Neural progenitor cell (in vitro differentiated cells): ENCODE data around the gene TCEAL8. TPM values are rescaled to one million over a fixed set of nuclear protein-coding genes. Genes with fewer than 3 reads are reported as not detected.
"Not testable (repeated sequence)": the region's sequence is repeated elsewhere in the genome, so short reads cannot be mapped to it uniquely, and the experiment has no call there.

Experiments
- DNase-seq: peaks from one replicate; pipeline ENCODE4 v3.0.0-alpha.2; 2016; ENCODE audit warnings: low spot score
- H2AFZ ChIP-seq: fragments of 200-600 bp; sonication (generic); replicated peaks from 2 replicates; pipeline ENCODE4 v1.6.1; 2016; ENCODE audit warnings: antibody characterized with exemption
- H3F3A ChIP-seq: fragments of 200-600 bp; sonication (generic); 2 replicates; pipeline ENCODE4 v1.6.1; 2016; ENCODE audit warnings: antibody characterized with exemption, low read depth
- H3K27ac ChIP-seq: fragments of 200-600 bp; sonication (generic); 2 replicates; pipeline ENCODE4 v1.5.1; 2016; ENCODE audit warnings: mild to moderate bottlenecking
- H3K27me3 ChIP-seq: fragments of 200-600 bp; sonication (generic); 2 replicates; pipeline ENCODE4 v1.6.1; 2016; ENCODE audit warnings: mild to moderate bottlenecking, moderate library complexity
- H3K36me3 ChIP-seq: fragments of 200-600 bp; sonication (generic); 2 replicates; pipeline ENCODE4 v1.5.1; 2016
- H3K4me1 ChIP-seq: fragments of 200-600 bp; sonication (generic); 2 replicates; pipeline ENCODE4 v1.6.1; 2016; ENCODE audit warnings: mixed run types
- H3K4me2 ChIP-seq: fragments of 200-600 bp; sonication (generic); 2 replicates; pipeline ENCODE4 v1.6.1; 2016
- H3K4me3 ChIP-seq: fragments of 200-600 bp; sonication (generic); 2 replicates; pipeline ENCODE4 v1.5.1; 2016
- H3K79me2 ChIP-seq: fragments of 200-600 bp; sonication (generic); 2 replicates; pipeline ENCODE4 v1.6.1; 2016; ENCODE audit warnings: low read depth
- H3K9ac ChIP-seq: fragments of 200-600 bp; sonication (generic); 2 replicates; pipeline ENCODE4 v1.6.1; 2016
- H3K9me3 ChIP-seq: fragments of 200-600 bp; sonication (generic); 2 replicates; pipeline ENCODE4 v1.5.1; 2016; ENCODE audit warnings: low read depth
- H4K20me1 ChIP-seq: fragments of 200-600 bp; sonication (generic); 2 replicates; pipeline ENCODE4 v1.6.1; 2016; ENCODE audit warnings: low read depth
- H3K27ac Mint-ChIP-seq: 3 replicates; pipeline ENCODE4 v1.8.0; 2021; ENCODE audit warnings: mixed read lengths
- H3K27me3 Mint-ChIP-seq: 2 replicates; pipeline ENCODE4 v1.8.0; 2022; ENCODE audit warnings: low read depth, mild to moderate bottlenecking, inconsistent platforms, moderate library complexity, mixed read lengths; ENCODE audit not compliant: insufficient read depth
- H3K36me3 Mint-ChIP-seq: 3 replicates; pipeline ENCODE4 v1.8.0; 2021; ENCODE audit warnings: mixed read lengths
- H3K4me1 Mint-ChIP-seq: 3 replicates; pipeline ENCODE4 v1.8.0; 2021; ENCODE audit warnings: mixed read lengths
- H3K4me3 Mint-ChIP-seq: 3 replicates; pipeline ENCODE4 v1.8.0; 2021; ENCODE audit warnings: mild to moderate bottlenecking, moderate library complexity, mixed read lengths
- H3K9me3 Mint-ChIP-seq: 3 replicates; pipeline ENCODE4 v1.8.0; 2020; ENCODE audit warnings: mixed read lengths
- CTCF ChIP-seq: fragments of 200-600 bp; sonication (generic); IDR thresholded peaks from 2 replicates; pipeline ENCODE4 v1.5.1; 2017; ENCODE audit warnings: antibody characterized with exemption, mild to moderate bottlenecking
- EZH2 ChIP-seq: fragments of 200-600 bp; sonication (generic); IDR thresholded peaks from 2 replicates; pipeline ENCODE4 v1.6.1; 2017; ENCODE audit warnings: antibody characterized with exemption, mild to moderate bottlenecking, moderate library complexity
- EZH2phosphoT487 ChIP-seq: fragments of 200-600 bp; sonication (generic); IDR thresholded peaks from 2 replicates; pipeline ENCODE4 v1.6.1; 2017; ENCODE audit warnings: antibody characterized with exemption
- total RNA-seq: library from RNA; depleted of rRNA; stranded (reverse); fragments of >200 nt; gene quantifications from 2 replicates; pipeline ENCODE4 v1.2.3, GENCODE V29; 2015; ENCODE audit warnings: low replicate concordance

TCEAL8 gene
- total RNA-seq, 1 donor from 2014 or later = 160 TPM

- H3F3A ChIP-seq = peaks cover 18% of the 10 kb centered on the region
- no peak overlapping the region for H3K4me3 Mint-ChIP-seq
- H3K36me3 ChIP-seq = no peaks in the 10 kb centered on the region
- no peaks in the 10 kb centered on the region for H3K27me3 Mint-ChIP-seq
- no peak overlapping the region for H3K4me2 ChIP-seq
- H3K4me3 ChIP-seq = no peak overlapping the region
- H4K20me1 ChIP-seq = no peaks in the 10 kb centered on the region
- H3K27ac ChIP-seq = no peak overlapping the region
- H3K27ac Mint-ChIP-seq = no peak overlapping the region
- DNase-seq = no peak
- H3K36me3 Mint-ChIP-seq = peaks cover 11% of the 10 kb centered on the region
- no peaks in the 10 kb centered on the region for H3K27me3 ChIP-seq
- H2AFZ ChIP-seq = no peak overlapping the region
- peaks cover 11% of the 10 kb centered on the region for H3K4me1 Mint-ChIP-seq
- TF ChIP-seq CTCF (no peak), EZH2phosphoT487 (no peak), EZH2 (no peak)
- H3K9ac ChIP-seq = no peak overlapping the region
- peaks cover 7% of the 10 kb centered on the region for H3K4me1 ChIP-seq
- H3K79me2 ChIP-seq = peaks cover 17% of the 10 kb centered on the region
- no peaks in the 10 kb centered on the region for H3K9me3 ChIP-seq
- no peaks in the 10 kb centered on the region for H3K9me3 Mint-ChIP-seq
Observed at GRCh38 chrX:103249805-103250204, 5.2 kb downstream of the TCEAL8 start.

- H3K9me3 ChIP-seq = no peaks in the 10 kb centered on the region
- H3K27me3 ChIP-seq = no peaks in the 10 kb centered on the region
- Mint-ChIP-seq H3K4me3 (no peak overlapping the region), H3K4me1 (peaks cover 4% of the 10 kb centered on the region), H3K27me3 (no peaks in the 10 kb centered on the region), H3K27ac (no peak overlapping the region), H3K9me3 (no peaks in the 10 kb centered on the region), H3K36me3 (peaks cover 8% of the 10 kb centered on the region)
- H3K4me2 ChIP-seq = no peak overlapping the region
- no peak overlapping the region for H3K9ac ChIP-seq
- DNase-seq = no peak
- H3K4me1 ChIP-seq = peaks cover 3% of the 10 kb centered on the region
- H4K20me1 ChIP-seq = no peaks in the 10 kb centered on the region
- no peak overlapping the region for H3K27ac ChIP-seq
- no peaks in the 10 kb centered on the region for H3K36me3 ChIP-seq
- peaks cover 13% of the 10 kb centered on the region for H3K79me2 ChIP-seq
- no peak overlapping the region for H3K4me3 ChIP-seq
- H2AFZ ChIP-seq = no peak overlapping the region
- H3F3A ChIP-seq = peaks cover 5% of the 10 kb centered on the region
- TF ChIP-seq CTCF (peak; percentile 32), EZH2phosphoT487 (no peak)
Observed at GRCh38 chrX:103248553-103248952, 6.4 kb downstream of the TCEAL8 start.

- Histone ChIP-seq H3K4me1 (no peaks in the 10 kb centered on the region), H3F3A (no peaks in the 10 kb centered on the region), H4K20me1 (no peaks in the 10 kb centered on the region), H3K4me2 (no peak overlapping the region), H3K9ac (no peak overlapping the region), H3K4me3 (no peak overlapping the region), H3K36me3 (no peaks in the 10 kb centered on the region), H3K27me3 (no peaks in the 10 kb centered on the region), H3K79me2 (no peaks in the 10 kb centered on the region), H3K27ac (no peak overlapping the region), H2AFZ (no peak overlapping the region), H3K9me3 (no peaks in the 10 kb centered on the region)
- Mint-ChIP-seq H3K36me3 (no peaks in the 10 kb centered on the region), H3K9me3 (no peaks in the 10 kb centered on the region), H3K27ac (no peak overlapping the region), H3K4me1 (no peaks in the 10 kb centered on the region), H3K27me3 (peaks cover 5% of the 10 kb centered on the region), H3K4me3 (no peak overlapping the region)
- no peak for DNase-seq
- TF ChIP-seq CTCF = no peak
Observed at GRCh38 chrX:103240155-103240554, 14.8 kb downstream of the TCEAL8 start.

- H3K36me3 ChIP-seq = no peaks in the 10 kb centered on the region
- H3F3A ChIP-seq = no peaks in the 10 kb centered on the region
- H3K27ac ChIP-seq = no peak overlapping the region
- H3K4me3 Mint-ChIP-seq = no peak overlapping the region
- DNase-seq = no peak
- H3K9me3 ChIP-seq = no peaks in the 10 kb centered on the region
- H3K27me3 Mint-ChIP-seq = peaks cover 6% of the 10 kb centered on the region
- no peaks in the 10 kb centered on the region for H3K27me3 ChIP-seq
- H3K27ac Mint-ChIP-seq = no peak overlapping the region
- no peak overlapping the region for H3K9ac ChIP-seq
- no peak overlapping the region for H3K4me2 ChIP-seq
- no peaks in the 10 kb centered on the region for H3K36me3 Mint-ChIP-seq
- H3K9me3 Mint-ChIP-seq = no peaks in the 10 kb centered on the region
- H3K4me1 ChIP-seq = no peaks in the 10 kb centered on the region
- no peaks in the 10 kb centered on the region for H3K4me1 Mint-ChIP-seq
- TF ChIP-seq EZH2phosphoT487 = no peak
- no peak for TF ChIP-seq EZH2
- no peaks in the 10 kb centered on the region for H3K79me2 ChIP-seq
- H2AFZ ChIP-seq = no peak overlapping the region
- H4K20me1 ChIP-seq = no peaks in the 10 kb centered on the region
- no peak overlapping the region for H3K4me3 ChIP-seq
Observed at GRCh38 chrX:103236296-103236695, 18.7 kb downstream of the TCEAL8 start.

GRCh38 chrX:103235608-103236007 lies 19.3 kb downstream of the TCEAL8 start:
- not testable (repeated sequence) for H3K4me1 ChIP-seq, DNase-seq, H3K27ac Mint-ChIP-seq, H3K4me3 Mint-ChIP-seq, H3K4me3 ChIP-seq, H3K9me3 ChIP-seq, H3F3A ChIP-seq, H3K36me3 ChIP-seq, H2AFZ ChIP-seq, H3K9me3 Mint-ChIP-seq, H3K27me3 ChIP-seq, H3K27ac ChIP-seq, H3K4me2 ChIP-seq, H3K4me1 Mint-ChIP-seq, H3K36me3 Mint-ChIP-seq, H3K79me2 ChIP-seq, H4K20me1 ChIP-seq, H3K9ac ChIP-seq, H3K27me3 Mint-ChIP-seq
